Fibroblast of skin of left biceps (primary cell): ENCODE measurements around the gene XXYLT1.
"Not testable (repeated sequence)": the region's sequence is repeated elsewhere in the genome, so short reads cannot be mapped to it uniquely, and the experiment has no call there.

Experiments
- DNase-seq, 2 experiments: peaks; one replicate each; pipeline ENCODE4 v3.0.0-alpha.2; 2013; ENCODE audit warnings: low read depth in 2 of 2

XXYLT1 gene

DNA sequence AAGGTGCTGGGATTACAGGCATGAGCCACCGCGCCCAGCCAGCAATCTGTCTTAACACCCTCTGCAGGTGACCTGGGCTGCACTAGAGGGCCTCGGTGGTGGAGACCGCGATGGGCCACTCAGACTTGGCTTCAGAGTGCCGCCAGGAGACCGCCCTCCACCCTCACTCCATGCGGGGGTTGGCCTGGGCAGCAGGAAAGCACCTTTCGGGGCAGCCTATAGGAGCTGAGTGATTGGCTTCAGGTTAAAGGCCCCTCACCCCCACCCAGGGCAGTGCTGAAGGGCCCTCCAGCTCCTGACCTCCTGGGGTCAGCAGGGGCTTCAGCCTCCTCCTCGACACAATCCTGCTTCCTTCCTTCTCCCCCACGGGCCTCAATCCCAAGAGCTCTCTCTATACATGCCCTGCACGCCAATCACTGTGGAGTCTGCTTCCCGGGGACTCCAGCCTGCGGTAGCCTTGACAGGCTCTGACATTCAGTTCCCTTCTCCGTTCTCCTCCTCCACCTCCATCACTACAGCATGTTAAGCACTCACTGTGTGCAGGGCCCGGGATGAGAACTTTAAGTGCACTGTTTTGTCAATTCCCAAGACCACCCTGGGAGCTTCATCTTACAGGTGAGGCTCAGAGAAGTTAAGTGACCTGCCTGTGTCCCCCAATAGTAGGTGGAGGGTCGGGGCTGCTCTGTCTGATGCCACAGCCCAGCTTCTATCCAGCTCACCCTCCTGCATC is 225.3 kb downstream of the XXYLT1 start:
- DNase-seq: no peak

DNA sequence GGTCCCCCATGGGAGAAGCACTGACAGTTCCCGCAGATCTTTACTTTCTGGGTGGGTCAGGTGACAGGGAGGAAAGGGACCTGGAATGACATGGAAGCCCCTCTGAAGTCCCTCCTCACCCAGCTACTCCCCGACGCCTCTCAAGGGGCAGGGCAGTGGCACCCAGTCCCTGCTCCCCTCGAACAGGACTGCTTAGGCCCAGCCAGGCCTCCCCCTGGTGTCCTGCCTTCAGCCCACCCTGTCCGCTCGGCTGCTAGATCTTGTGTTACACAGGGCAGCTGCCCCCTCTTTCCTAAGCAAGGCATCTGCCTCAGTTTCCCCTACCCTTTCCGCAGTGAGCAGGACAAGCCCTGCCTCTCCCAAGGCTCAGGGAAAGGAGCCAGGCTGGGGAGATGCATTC is 226.5 kb downstream of the XXYLT1 start:
- no peak for DNase-seq

DNA sequence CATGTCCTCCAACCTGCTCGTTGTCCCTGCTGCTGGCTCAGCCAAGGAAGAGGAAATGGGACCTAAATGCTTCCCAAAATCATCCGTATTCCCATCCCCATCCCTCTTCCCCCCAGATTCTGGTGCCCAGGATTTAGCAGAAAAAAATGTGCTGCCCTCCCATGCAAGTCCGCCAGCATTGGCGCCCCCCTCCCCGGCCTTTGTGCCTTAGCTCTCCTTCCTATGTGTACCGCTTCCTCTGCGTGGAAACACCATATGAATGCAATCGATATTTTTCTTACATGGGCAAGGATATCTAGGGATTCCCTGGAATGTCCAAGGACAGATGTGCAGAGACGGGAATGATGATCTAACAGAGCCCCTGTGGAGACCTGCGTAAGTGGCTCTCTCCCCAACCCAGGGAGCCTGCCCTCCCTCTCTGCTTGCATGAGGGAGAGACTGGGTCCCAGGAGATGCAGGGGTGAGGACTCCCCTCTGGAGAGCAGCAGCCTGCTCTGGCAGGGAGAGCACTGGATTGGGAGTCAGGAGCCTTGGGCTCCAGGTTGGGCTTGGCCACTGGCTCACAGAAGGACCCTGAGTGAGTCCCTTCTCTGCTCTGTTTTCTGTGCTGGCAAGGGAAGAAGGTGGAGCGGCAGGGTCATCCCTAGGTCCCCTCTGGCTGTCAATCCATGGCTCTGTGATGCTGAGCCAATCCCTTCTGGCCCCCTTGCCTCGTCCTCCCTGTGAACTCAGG is 227.2 kb downstream of the XXYLT1 start:
- no peak for DNase-seq

DNA sequence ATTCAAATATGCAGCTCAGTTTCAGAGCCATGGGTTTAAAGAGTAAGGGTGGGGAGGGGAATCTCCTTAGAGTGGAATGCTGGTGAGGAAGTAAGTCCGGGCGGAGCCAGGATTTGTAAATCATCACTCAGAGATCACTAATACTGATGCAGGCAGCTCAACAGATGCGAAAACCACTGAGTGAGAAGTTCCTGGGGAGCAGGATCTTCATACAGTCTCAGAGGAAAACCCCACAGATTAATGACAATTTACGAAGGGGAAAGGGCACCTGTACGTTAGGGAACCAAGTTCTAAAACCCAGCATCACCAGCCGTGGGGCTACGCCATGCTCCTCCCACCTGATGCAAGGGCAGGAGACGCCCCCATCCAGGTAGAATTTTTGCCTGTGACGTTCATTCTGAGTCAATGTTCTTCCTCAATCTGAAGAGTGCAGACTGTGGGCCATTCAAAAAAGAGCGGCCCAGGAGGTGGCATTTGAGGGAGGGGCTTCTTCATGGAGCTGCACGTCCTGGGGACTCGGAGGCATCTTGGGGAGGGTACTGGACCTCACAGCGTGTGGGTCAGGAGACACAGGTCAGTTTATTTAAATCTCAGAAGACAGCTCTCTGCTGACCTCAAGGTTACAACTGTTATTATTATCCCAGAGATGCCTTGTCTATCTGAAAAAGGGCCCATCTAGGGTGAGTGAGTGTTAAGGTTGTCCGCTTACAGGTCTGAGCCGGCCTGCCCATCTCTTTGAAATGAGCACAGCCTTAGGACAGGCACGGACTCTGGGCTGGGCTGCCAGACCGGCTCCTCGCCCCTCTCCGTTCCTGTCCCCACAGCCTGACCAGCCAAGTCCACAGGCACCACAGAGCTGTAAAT is 228.0 kb downstream of the XXYLT1 start:
- no peak for DNase-seq

DNA sequence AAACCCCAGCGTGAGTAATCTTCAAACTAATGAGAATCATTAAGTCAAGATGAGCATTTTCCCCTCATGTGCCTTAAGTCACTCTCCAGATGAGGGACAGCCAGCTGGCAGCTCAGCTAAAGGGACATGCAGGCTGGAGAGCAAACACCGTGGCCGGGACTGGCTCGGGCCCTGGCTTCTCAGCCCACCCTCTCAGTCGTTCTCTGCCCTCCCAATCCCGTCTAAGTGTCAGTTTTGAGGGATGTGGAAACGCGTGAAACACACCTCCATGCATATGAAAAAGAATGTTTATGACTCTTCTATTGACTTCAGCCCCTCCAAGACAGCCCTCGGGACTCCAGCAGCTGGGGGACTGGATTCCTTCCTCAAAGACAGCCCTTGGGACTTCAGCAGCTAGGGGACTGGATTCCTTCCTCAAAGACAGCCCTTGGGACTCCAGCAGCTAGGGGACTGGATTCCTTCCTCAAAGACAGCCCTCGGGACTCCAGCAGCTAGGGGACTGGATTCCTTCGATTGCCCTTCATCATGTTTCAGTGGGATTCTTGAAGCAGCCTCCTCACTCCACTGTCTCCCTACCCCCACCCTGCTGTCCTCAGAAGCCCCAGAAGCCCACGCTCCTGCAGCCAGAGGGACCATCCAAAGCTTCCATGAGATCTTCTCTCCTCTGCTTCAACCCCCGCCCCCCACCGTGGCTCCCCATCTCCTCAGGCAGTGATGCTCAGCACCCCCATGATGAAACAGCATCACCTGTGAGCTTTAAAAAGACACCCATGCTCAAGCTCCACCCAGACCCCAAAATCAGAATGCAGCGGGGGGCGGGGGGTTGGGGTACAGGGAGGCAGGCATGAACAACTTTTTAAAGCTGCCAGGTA is 228.9 kb downstream of the XXYLT1 start:
- DNase-seq: no peak

DNA sequence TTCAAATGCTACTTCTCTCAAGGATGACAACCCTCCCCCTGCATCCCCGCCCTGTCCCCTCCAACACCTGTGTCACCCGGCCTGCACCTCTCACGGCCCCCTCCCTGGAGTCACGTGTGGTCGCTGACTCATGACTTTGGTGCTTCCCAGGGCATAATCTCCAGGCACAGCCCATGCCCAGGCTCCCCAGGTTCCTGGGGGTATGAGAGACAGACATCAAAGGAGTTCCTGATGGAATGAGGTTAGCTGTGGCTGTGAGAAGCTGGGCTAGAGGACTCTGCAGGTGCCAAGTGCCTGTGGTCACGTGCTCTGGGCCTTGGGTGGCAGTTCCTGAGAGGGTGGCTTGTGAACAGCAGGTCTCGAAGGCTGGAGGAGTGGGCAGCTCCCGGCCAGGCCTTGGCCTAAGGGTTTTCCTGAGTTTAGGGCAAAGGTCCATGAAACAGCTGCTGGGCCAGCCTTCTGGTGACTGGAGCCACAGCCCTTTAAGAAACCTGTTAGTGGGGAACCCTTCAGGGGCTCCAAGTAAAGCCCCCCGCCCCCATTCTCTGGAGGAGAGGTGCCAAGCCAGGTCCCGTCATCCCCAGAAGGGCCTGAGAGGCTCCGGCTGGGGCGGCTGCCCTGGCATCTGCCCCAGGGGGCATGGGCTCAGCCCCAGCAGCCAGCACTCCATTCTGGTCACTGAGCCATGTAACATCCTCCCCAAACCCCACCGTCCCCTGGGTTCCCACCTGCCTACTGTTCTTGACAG is 230.0 kb downstream of the XXYLT1 start:
- DNase-seq: no peak

DNA sequence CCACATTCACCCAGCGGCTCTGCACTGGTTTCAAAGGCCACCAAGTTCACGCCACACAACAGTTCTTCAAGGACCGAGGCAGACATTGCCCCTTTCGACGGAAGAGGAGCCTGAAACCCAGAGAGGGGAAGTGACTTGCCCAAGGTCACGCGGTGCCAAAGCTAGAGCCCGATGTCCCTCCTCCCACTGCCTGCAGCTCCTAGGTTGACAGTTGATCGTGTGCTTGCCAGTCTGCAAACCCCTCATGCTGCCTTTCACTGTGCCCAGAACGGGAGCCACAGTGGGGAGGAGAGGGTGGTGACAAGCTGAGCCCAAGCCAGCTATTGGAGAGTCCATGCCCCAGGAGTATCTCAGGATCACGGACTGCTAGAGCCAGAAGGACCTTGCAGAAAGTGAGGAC is 230.9 kb downstream of the XXYLT1 start:
- DNase-seq: no peak

DNA sequence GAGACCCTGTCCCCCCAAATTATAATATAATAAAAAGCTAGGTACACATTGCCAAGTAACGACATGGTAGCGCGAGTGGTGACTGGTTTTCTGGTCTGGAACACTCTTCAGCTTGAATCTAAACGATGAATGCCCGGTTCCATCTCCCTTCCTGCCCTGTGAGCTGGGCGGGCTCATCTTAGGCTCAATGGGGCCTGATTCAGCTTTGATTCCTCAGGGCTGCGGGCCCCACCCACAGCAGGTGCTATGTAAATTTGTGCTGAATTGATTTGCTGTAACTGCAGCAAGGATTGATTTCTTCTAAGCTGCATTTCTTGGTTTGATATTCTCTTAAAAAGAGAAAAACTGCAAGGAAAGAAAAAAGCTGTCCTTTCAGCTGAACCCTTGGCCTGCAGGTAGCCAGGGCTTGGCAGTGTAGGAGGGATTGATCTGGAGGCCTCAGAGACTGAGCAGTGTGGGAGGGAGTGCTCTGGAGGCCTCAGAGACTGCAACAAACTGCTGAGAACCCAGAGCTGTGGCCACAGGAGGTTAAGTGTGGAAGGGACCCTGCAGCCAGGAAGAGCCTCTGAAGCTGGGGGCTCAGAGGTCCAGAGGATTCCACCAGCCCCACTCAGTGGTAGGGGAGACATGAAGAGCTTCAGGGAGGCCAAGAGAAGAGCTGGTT is 231.6 kb downstream of the XXYLT1 start:
- DNase-seq: no peak

DNA sequence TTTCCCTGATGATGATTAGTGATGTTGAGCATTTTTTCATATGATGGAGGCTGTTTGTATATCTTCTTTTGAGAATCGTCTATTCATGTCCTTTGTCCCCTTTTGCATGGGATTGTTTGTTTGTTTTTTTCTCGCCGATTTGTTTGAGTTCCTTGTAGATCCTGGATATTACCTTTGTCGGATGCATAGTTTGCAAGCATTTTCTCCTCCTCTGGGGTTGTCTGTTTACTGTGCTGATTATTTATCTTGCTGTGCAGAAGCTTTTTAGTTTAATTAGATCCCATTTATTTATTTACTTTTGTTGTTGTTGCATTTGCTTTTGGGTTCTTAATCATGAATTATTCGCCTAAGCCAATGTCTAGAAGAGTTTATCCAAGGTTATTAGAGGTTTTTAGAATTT is 232.8 kb downstream of the XXYLT1 start:
- DNase-seq: no peak

DNA sequence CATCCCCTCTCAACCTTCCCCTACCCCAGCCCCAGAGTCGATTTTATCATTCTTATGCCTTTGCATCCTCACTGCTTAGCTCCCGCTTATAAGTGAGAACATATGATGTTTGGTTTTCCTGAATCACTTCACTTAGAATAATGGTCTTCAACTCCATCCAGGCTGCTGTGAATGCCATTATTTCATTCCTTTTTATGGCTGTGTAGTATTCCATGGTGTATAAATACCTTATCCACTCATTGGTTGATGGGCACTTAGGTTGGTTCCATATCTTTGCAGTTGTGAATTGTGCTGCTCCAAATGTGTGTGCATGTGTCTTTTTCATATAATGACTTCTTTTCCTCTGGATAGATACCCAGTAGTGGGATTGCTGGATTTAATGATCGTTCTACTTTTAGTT is 233.4 kb downstream of the XXYLT1 start:
- DNase-seq: not testable (repeated sequence)

DNA sequence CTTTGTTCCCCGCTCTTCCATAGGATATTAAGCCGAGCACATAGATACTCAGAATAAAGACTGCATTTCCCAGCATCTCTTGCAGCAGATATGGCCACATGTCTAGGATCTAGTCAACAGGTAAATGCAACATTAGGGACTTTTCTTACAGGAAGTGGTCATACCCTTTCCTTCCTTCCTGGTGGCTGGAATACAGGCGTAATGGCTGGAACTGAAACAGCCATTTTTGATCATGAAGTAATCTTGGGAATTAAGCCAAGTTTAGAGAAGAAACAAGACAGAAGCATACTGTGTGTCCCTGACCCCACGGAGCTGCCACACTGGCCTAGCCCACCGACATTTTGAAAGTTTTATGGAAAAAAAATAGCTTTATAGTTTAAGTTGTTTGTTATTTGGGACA is 234.0 kb downstream of the XXYLT1 start:
- DNase-seq: no peak

DNA sequence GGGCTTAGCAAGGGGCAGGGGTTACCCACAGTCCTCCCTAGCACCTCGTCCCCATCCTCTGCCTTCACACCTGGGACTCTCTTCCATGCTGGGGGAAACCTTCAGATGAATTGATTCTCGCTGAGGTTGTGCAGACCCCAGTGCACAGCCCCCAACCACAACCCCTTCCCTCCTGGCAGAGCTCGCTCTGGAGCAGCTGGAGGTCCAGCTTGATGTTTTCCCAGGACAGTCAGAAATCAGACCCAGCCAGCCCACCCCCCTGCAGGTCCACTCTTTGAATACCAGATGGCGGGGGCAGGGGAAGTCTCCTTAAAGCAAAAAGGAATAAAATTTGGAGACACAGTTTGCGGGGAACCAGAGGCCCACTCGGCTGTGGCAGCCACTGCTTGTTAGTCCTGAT is 234.4 kb downstream of the XXYLT1 start:
- no peak for DNase-seq

DNA sequence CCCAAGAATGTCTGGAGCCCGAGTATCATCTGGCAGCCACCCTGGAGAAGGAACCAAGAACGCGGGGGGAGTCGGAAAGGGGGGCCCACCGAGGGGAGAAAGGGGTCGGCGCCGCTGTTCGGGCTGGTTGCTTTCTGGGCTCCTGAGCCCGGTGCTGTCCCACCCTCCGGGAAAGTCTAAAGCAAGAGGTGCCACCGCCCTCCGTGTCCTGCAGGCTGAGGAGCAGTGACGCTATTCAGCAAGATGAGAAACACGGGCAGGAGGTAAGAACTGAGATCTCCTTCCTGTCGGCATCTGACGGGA is 234.8 kb downstream of the XXYLT1 start:
- no peak for DNase-seq

DNA sequence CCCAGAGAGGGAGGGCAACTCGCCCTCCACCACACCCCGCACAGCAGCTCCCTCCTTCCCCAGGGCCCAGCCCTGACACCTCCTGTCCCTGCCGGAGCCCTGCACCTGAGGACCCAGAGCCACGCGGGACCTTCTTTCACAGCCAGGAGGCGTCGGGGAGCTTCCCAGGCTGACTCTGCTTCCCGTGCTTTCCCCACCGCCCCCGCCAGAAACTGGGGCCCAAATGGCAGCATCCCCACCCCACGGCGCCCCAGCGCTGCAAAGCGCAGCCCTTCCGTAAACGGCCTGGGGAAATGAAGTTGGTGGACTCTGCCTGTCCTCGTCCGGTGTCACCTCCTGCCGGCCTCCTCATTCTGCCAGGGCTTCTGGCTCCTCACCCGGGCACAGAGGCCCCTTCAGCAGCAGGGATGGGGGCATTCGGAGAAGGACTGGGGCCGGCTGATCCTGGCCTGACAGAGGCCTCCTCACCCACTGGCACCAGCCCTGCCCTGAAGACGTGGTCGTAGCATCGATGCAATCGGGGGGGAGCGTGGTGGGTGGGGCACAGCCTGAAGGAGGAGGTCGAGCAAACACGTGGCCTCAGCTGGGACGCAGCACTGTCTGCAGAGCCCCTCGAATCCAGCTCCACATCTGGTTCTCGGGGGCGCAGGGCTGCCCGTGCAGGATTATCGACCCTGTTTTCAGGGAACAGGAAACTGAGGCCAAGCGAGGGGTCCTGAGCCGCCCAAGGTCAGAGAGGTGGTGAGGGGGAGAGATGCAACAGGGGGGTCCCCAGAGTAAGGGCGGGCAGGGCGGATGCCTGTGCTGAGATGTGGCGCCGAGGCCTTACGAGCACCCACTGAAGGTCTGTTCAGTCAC is 235.4 kb downstream of the XXYLT1 start:
- no peak for DNase-seq

DNA sequence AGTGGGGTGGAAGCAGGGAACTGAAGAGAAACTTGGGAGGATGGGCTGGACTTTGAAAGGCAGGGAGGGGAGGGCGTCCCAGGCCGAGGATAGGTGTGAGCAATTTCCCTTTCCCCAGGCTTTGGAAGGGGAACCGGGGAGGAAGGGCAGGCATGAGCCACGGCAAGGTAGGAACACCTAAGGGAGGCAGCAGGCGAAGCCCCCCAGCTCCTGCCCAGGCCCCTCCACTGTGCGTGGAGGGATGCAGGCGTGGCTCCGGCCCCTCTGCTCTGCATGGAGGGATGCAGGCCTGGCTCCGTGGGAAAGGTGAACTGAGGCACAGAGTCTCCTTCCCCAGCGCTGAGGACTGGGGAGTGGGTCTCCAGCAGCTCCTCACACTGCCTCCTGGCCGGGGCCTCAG is 236.4 kb downstream of the XXYLT1 start:
- DNase-seq: no peak

DNA sequence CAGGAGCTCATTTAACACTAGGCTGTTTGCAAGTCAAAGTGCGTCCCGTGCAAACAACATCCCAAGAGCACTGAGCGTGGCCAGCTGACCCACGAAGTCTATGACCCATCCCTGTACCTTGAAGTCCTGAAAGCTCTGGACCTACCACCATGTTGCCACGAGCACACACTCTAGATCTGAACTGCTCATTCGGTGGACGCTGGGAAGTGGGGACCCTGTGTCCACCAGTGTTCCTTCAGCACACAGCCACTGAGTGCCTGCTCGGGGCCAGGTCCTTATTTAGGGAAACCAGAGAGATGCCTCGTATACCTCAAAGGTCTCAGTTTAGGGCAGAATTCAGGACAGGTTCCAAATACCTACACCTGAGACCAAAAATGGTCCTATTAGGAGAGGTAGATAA is 236.9 kb downstream of the XXYLT1 start:
- no peak for DNase-seq

DNA sequence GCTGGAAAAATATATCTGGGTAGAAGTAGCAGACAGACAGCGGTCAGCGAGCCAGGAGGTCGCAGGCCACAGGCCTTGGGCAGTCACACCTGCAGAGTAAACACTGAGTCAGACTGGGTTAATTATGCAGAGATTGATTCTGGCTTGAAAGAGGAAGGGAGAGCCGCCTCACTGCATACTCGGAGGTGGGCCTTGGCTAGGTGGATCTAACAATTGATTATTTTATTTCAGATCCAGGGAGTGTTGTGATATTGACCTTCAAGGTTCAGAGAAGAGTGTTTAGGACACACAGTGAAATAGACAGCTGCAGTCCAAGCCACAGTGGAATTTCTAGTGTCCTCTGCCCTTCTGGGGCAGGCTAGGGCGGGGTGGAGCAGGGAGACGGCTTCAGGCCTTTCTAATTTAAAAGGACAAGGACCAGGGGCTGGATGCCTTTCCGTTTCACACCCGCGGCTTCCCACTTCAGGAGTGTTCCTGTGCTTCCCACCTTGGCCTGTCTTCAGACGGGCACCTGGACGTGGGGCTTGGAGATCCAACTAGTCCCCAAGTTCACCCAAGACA is 237.3 kb downstream of the XXYLT1 start:
- no peak for DNase-seq

DNA sequence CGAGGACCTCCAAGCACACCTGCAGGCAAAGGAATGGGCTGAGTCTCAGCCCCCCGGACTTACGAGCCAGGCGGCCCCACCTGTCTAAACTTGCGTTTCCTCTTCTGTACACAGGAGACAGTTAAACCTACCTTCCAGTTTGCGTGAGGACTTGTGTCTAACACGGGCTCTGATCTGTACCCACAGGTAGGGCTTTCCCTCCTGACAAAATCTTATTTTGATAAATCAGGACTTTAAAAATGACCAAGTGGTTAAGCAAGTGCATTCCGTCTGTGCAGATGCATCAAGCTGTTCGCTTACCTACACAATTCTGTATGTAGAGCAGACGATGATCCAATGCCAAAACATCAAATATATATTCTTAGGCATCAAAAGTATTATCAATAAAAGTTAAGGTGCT is 238.0 kb downstream of the XXYLT1 start:
- DNase-seq: no peak

DNA sequence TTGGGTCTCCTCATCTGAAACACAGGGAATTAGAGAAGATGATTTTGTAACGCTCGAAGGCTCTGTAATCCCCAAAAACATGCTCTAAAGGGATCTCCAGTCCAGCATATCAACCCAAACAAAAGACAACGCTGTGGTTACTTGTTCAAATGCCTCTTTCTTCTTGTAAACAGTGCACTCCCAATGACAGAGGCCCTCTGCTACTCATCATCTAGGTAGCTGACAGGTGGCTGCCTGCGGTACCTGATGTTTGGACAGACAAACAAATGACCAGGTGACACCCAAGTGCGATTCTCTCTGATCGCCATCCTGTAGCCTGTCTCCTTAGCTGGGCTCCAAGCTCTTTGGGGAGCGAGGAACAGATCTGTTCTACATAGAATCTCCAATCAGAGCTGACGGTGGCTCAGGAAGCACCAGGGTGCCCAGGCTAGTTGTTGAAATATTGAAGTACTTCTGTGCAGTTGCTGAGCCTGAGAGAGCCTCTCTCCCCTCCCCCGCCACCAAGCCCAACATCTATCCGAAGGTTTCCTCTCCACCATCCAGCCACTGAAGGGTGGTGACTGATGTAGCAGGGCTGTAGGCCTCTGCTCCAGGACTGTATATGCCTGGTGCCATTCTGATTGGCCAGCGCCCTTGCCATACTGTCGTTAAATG is 238.7 kb downstream of the XXYLT1 start:
- DNase-seq: no peak
